ENCODE data around the gene ZNF608. TPM values are rescaled to one million over a fixed set of nuclear protein-coding genes. Genes with fewer than 3 reads are reported as not detected.

ZNF608 gene
- total RNA-seq, 1 donor = 30.3 TPM

DNA sequence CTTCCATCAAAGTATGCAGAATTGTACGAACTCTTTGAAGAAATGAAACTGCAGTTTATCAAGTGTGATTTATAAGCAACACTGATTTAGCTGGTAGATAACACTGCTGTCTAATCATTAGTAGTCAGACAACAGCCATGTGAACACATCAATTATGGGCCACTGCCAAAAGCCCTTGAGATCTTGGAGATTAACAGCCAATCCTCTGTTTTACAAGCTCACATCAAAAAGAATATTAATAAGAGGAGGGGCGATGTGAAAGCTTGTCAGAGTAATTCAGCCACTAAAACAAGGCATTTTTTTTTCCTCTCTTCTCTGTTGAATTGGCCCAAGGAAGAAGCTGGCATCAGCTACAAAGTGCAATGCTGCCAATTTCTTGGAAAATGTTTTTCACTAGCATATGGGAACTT, 28.1 kb downstream of the ZNF608 start:
- peak; percentile 22 for DNase-seq (ENCODE audit: low read depth)
- no peak overlapping the region for H3K4me3 ChIP-seq (ENCODE audit: low read depth, low read length)
- TF ChIP-seq, protein P1, sequence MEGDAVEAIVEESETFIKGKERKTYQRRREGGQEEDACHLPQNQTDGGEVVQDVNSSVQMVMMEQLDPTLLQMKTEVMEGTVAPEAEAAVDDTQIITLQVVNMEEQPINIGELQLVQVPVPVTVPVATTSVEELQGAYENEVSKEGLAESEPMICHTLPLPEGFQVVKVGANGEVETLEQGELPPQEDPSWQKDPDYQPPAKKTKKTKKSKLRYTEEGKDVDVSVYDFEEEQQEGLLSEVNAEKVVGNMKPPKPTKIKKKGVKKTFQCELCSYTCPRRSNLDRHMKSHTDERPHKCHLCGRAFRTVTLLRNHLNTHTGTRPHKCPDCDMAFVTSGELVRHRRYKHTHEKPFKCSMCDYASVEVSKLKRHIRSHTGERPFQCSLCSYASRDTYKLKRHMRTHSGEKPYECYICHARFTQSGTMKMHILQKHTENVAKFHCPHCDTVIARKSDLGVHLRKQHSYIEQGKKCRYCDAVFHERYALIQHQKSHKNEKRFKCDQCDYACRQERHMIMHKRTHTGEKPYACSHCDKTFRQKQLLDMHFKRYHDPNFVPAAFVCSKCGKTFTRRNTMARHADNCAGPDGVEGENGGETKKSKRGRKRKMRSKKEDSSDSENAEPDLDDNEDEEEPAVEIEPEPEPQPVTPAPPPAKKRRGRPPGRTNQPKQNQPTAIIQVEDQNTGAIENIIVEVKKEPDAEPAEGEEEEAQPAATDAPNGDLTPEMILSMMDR (IDR thresholded peaks at IDR 0.05; ENCODE audit: insufficient read depth, low read length) = no peak

DNA sequence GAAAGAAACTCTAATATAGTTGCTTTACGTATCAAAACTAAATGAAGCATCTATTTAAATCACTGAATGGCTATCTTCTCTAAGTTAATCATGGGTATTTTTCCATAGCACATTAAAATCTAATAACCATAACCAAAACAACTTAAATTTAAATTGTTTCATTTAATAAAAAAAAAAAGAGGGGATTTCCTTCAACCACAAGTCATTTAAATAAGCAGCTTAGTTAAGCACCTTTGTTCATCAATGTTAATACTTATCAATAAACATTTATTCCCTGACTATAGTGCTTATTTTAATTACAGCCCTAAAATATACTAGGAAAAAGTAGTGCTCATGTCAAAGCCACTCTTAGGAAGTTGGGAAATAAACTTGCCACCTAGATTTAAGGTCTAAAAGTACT, 30.3 kb downstream of the ZNF608 start:
- TF ChIP-seq, protein P1 (IDR thresholded peaks at IDR 0.05; ENCODE audit: insufficient read depth, low read length) = no peak
- no peak overlapping the region for H3K4me3 ChIP-seq (ENCODE audit: low read depth, low read length)
- DNase-seq (ENCODE audit: low read depth) = no peak

DNA sequence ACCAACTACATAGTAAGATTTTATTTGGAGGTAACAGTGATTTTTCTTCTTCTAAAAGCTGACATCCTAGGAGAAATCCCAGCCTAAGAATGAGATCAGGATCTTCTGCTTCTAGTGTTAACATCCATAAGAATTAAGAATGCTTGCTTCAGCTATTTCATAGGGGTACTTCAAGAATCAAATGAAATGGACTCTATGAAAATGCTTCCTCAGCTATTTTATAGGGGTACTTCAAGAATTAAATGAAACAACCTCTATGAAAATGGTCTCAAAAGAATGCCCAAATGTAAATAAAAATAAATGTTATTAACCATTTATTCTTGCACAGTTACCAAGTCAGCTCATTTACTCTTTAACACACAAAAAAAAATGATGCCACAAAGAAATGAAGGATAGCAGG, 31.5 kb downstream of the ZNF608 start:
- TF ChIP-seq, protein P1 (IDR thresholded peaks at IDR 0.05; ENCODE audit: insufficient read depth, low read length) = no peak
- no peak overlapping the region for H3K4me3 ChIP-seq (ENCODE audit: low read depth, low read length)
- no peak for DNase-seq (ENCODE audit: low read depth)

DNA sequence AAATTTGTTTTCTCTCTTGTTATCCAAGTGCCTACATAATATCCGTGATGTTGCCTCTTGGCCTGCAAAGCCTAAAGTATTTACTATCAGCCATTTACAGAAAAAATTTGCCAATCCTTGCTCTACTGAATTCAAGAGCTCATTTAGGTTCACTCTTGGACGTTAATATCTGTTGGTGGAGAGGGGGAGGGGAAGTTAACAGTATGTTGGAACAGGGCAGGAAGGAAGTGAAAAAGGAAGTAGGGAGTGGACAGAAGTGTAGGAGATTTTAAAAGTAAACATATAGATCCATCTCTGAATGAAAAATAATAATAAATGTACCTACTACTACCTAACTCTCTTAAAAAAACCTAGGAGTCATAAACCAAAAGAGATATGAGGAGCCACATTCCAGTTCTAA, 32.8 kb downstream of the ZNF608 start:
- no peak overlapping the region for H3K4me3 ChIP-seq (ENCODE audit: low read depth, low read length)
- TF ChIP-seq, protein P1 (IDR thresholded peaks at IDR 0.05; ENCODE audit: insufficient read depth, low read length) = no peak
- DNase-seq (ENCODE audit: low read depth) = no peak

DNA sequence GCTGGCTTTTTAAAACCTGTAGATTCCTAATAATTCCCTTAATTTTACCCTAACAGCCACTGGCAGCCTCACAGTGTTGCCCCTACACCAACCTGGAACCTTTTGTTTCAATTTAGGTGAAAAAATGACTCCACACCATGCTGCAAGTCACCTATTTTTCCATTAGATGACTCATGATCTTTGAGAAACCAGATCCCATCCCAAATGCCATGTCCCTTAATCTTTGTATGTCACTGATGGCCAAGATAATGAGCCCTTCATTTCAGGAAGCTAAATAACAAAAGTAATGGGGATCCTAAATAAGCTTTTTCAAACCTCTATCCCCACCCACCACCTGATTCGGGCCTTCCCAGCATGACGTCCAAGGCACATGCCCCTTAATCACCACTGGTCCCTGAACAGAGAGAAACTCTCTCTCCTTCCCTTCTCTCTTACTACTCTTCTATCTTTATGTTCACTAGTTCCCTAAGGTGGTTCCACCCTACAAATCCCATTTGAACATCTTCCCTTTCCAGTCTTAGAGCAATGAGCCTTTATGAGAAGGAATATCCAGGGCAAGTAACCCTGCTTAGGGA, 33.6 kb downstream of the ZNF608 start:
- no peak for DNase-seq (ENCODE audit: low read depth)

DNA sequence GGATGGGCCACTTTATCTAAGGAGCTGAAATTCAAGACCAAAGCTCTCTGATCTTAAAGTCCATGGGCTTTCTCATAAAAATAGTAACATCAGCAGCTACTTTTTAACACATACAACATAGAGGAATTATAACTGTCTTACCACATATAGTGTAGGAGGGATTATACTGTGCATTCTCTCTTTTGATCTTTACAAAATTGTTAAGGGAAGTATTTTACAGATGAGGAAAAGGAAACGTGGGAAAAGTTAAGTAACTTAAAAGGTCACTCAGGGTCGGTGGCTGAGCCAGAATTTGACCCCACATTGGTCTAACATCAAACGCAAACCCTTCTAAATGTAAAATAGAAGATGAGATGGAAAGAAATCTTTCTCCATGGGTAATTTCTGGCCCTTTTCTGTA, 38.4 kb downstream of the ZNF608 start:
- TF ChIP-seq, protein P1 (IDR thresholded peaks at IDR 0.05; ENCODE audit: insufficient read depth, low read length) = no peak
- H3K4me3 ChIP-seq (ENCODE audit: low read depth, low read length) = no peak overlapping the region
- no peak for DNase-seq (ENCODE audit: low read depth)

More for the DNA sequence above, 33.6 kb downstream of the ZNF608 start:
- TF ChIP-seq, protein P1 (IDR thresholded peaks at IDR 0.05; ENCODE audit: insufficient read depth, low read length) = no peak
- no peak overlapping the region for H3K4me3 ChIP-seq (ENCODE audit: low read depth, low read length)

DNA sequence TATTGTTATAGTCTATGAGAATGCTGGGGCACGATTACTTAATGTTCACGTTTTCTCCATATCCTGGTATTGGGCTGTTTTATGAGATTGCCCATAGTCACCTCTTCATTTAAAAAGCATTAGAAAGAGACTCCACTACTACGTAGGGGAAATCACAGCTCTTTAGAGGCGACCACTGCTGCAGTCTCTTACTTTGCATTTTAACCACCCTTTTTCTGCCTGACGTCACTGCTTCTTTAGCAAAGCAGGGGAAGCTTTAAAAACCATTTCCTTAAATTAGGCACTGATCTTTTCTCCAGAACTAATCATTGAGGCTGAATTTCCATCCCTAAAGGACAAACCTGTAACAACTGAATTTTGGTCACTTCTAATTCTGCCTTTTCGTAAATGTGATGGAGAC, 38.9 kb downstream of the ZNF608 start:
- no peak overlapping the region for H3K4me3 ChIP-seq (ENCODE audit: low read depth, low read length)
- TF ChIP-seq, protein P1 (IDR thresholded peaks at IDR 0.05; ENCODE audit: insufficient read depth, low read length) = no peak
- no peak for DNase-seq (ENCODE audit: low read depth)
